OCI-LY7 (cell line): ENCODE data around the gene NUDT19. TPM values are rescaled to one million over a fixed set of nuclear protein-coding genes. Genes with fewer than 3 reads are reported as not detected.

ENCODE experiments used
- BruUV-seq: library from RNA; stranded (reverse); fragments of 400-500 nt; replicated peaks from 2 replicates; lab custom pipeline; 2021; lab: Mats Ljungman, UMichigan
- CTCF ChIA-PET: fragments of 300-600 bp; sonication (Branson Sonifier 250); formaldehyde crosslinking; loops from one replicate; lab custom pipeline; 2022; ENCODE audit warnings: antibody characterized with exemption; ENCODE audit not compliant: unreplicated experiment; lab: Charles Lee
- POLR2A ChIA-PET: fragments of 300-600 bp; sonication (Branson Sonifier 250); formaldehyde crosslinking; loops from one replicate; lab custom pipeline; 2022; ENCODE audit warnings: antibody characterized with exemption; lab: Charles Lee
- DNase-seq: peaks from one replicate; pipeline ENCODE4 v3.0.0-alpha.2; 2015; ENCODE audit warnings: low spot score
- H2AFZ ChIP-seq: fragments of 200-600 bp; sonication (generic), shearing (Covaris generic); 2 replicates; pipeline ENCODE4 v1.6.1; 2014; ENCODE audit warnings: mild to moderate bottlenecking, antibody characterized with exemption, low read length, moderate library complexity
- H3K27ac ChIP-seq: fragments of 200-600 bp; sonication (generic); 2 replicates; pipeline ENCODE4 v1.5.1; 2014; ENCODE audit warnings: mixed run types, low read depth, mild to moderate bottlenecking, moderate library complexity, low read length, inconsistent platforms; ENCODE audit not compliant: poor library complexity, severe bottlenecking
- H3K36me3 ChIP-seq: fragments of 200-600 bp; sonication (generic); 2 replicates; pipeline ENCODE4 v1.6.1; 2014; ENCODE audit warnings: mild to moderate bottlenecking, antibody characterized with exemption, low read length, moderate library complexity, mixed read lengths; ENCODE audit not compliant: insufficient read depth
- H3K4me1 ChIP-seq: fragments of 200-600 bp; sonication (generic); 2 replicates; pipeline ENCODE4 v1.5.1; 2014; ENCODE audit warnings: mild to moderate bottlenecking, low read length; ENCODE audit not compliant: insufficient read depth, poor library complexity, severe bottlenecking
- H3K4me2 ChIP-seq: fragments of 200-600 bp; sonication (generic); 2 replicates; pipeline ENCODE4 v1.6.1; 2014; ENCODE audit warnings: mild to moderate bottlenecking, low read length
- H3K4me3 ChIP-seq: fragments of 200-600 bp; sonication (generic); 2 replicates; pipeline ENCODE4 v1.5.1; 2014; ENCODE audit warnings: mild to moderate bottlenecking, low read depth, low read length; ENCODE audit not compliant: poor library complexity, severe bottlenecking
- H3K79me2 ChIP-seq: fragments of 200-600 bp; sonication (generic); 2 replicates; pipeline ENCODE4 v1.6.1; 2016; ENCODE audit warnings: low read depth, mild to moderate bottlenecking, low read length, moderate library complexity, mixed read lengths; ENCODE audit not compliant: insufficient read depth
- H3K9me2 ChIP-seq: fragments of 200-600 bp; sonication (generic); 2 replicates; pipeline ENCODE4 v1.6.1; 2016; ENCODE audit warnings: mild to moderate bottlenecking, low read length, mixed read lengths; ENCODE audit not compliant: insufficient read depth
- H3K9me3 ChIP-seq: fragments of 200-600 bp; sonication (generic); 2 replicates; pipeline ENCODE4 v1.6.1; 2014; ENCODE audit warnings: mild to moderate bottlenecking, mixed run types, low read length, mixed read lengths
- H4K20me1 ChIP-seq: fragments of 200-600 bp; sonication (generic); 2 replicates; pipeline ENCODE4 v1.6.1; 2014; ENCODE audit warnings: mild to moderate bottlenecking, antibody characterized with exemption, low read length, moderate library complexity, mixed read lengths; ENCODE audit not compliant: insufficient read depth
- CTCF ChIP-seq: fragments of 200-600 bp; sonication (generic); conservative IDR thresholded peaks from 2 replicates; pipeline ENCODE4 v1.5.1; 2014; ENCODE audit warnings: mild to moderate bottlenecking, antibody characterized with exemption, low read length, moderate library complexity, mixed read lengths
- EZH2phosphoT487 ChIP-seq: fragments of 200-600 bp; sonication (generic); IDR thresholded peaks from 2 replicates; pipeline ENCODE4 v1.6.1; 2018; ENCODE audit warnings: low read depth, borderline replicate concordance, mild to moderate bottlenecking, mixed run types, antibody characterized with exemption, low read length, moderate library complexity, mixed read lengths
- intact Hi-C: fragments of 100-400 bp; cut with micrococcal nuclease; formaldehyde crosslinking; loops from one replicate; pipeline ENCODE4 v1.10.0; 2022; ENCODE audit not compliant: unreplicated experiment
- total RNA-seq, 2 experiments: library from RNA; depleted of rRNA in 1 of 2; stranded (reverse); fragments of >200 nt in 1 of 2; shearing (Covaris generic) in 1 of 2; gene quantifications; 2 replicates each; pipeline ENCODE4 v1.2.3, GENCODE V29; 2014 to 2022

NUDT19 gene
- total RNA-seq, 2 experiments from 2014 or later, result 3.4 to 6.8 TPM

GRCh38 chr19:32682317-32682716 is 9.3 kb upstream of the NUDT19 start:
- Histone ChIP-seq H4K20me1 (no peaks in the 10 kb centered on the region), H3K79me2 (no peaks in the 10 kb centered on the region), H3K9me2 (no peaks in the 10 kb centered on the region), H2AFZ (no peak overlapping the region), H3K27ac (no peak overlapping the region), H3K4me1 (no peaks in the 10 kb centered on the region), H3K9me3 (no peaks in the 10 kb centered on the region), H3K36me3 (no peaks in the 10 kb centered on the region), H3K4me2 (no peak overlapping the region), H3K4me3 (no peak overlapping the region)
- no peak for TF ChIP-seq EZH2phosphoT487
- TF ChIP-seq CTCF, result no peak
- POLR2A ChIA-PET, result interaction anchor here (0.6 kb wide), 2 partner anchors 107 to 1311 kb away, joined by 6 to 9 read pairs; no protein-coding TSS in a partner anchor
- no peak for DNase-seq
- CTCF ChIA-PET, result no interaction called here
- intact Hi-C loops, result no loop called here
- BruUV-seq, result no TSS peak

DNA sequence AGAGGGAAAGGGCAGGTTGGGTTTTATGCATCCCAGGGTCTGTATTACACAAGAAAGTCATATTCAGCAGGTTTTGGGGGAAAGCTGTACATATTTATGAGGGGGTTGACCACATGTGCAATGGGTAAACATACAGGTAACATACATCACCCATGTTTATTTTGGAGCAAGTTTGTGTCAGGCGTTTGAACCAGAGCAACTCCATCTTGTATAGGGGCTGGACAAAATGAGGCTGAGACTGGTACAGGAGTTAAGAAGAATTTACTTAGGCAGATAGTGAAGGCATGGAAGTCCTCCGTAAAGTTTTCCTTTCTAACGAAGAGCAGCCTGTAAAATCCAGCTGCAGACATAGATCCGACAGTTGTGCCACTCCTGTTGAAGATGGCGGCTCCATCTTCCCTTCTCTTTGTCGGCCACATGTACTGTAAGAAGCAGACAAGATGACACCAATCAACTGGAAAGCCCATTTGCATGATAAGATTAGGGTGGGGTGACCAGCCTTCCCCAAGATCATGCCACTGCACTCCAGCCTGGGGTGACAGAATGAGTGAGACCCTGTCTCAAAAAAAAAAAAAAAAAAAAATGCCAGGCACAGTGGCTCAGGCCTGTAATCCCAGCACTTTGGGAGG is 4.7 kb upstream of the NUDT19 start:
- no TSS peak for BruUV-seq
- Histone ChIP-seq H3K4me2 (no peak overlapping the region), H2AFZ (no peak overlapping the region), H3K9me2 (no peaks in the 10 kb centered on the region), H3K4me1 (peaks cover 19% of the 10 kb centered on the region), H3K9me3 (no peaks in the 10 kb centered on the region), H4K20me1 (no peaks in the 10 kb centered on the region), H3K27ac (no peak overlapping the region), H3K36me3 (no peaks in the 10 kb centered on the region), H3K79me2 (no peaks in the 10 kb centered on the region), H3K4me3 (no peak overlapping the region)
- CTCF ChIA-PET, result no interaction called here
- TF ChIP-seq CTCF (no peak), EZH2phosphoT487 (no peak)
- POLR2A ChIA-PET, result no interaction called here
- DNase-seq, result no peak
- intact Hi-C loops, result no loop called here

DNA sequence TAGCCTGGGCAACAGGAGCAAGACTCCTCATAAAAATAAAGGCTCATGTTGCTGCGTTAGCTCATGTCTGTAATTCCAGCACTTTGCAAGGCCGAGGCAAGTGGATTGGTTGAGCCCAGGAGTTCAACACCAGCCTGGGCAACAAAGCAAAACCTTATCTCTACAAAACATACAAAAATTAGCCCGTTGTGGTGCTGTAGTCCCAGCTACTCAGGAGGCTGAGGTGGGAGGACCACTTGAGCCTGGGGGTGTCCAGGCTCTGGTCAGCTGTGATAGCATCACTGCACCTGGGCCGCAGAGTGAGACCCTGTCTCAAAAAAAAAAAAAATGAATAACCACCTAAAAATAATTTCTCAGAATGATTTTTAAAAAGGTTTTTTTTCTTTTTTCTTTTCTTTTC is 3.9 kb upstream of the NUDT19 start:
- no peaks in the 10 kb centered on the region for H3K9me2 ChIP-seq
- H3K36me3 ChIP-seq, result no peaks in the 10 kb centered on the region
- TF ChIP-seq EZH2phosphoT487 (no peak), CTCF (no peak)
- no peak overlapping the region for H2AFZ ChIP-seq
- no peak for DNase-seq
- no peaks in the 10 kb centered on the region for H3K9me3 ChIP-seq
- no TSS peak for BruUV-seq
- no peaks in the 10 kb centered on the region for H4K20me1 ChIP-seq
- H3K4me2 ChIP-seq, result no peak overlapping the region
- peaks cover 22% of the 10 kb centered on the region for H3K4me1 ChIP-seq
- H3K79me2 ChIP-seq, result peaks cover 6% of the 10 kb centered on the region; the same call in 1 of the 2 replicates
- intact Hi-C loops, result no loop called here
- H3K27ac ChIP-seq, result no peak overlapping the region
- H3K4me3 ChIP-seq, result no peak overlapping the region
- ChIA-PET POLR2A (no interaction called here), CTCF (no interaction called here)
